IMR-90 (cell line): Measurements from ENCODE around the gene STYK1. TPM values are rescaled to one million over a fixed set of nuclear protein-coding genes. Genes with fewer than 3 reads are reported as not detected.

ENCODE experiments used
- ATAC-seq: fragments of 200-7000 bp; cut with Tn5 transposase; 2 replicates; pipeline ENCODE4 v1.9.1; 2020; ENCODE audit warnings: low read depth, mild to moderate bottlenecking, moderate library complexity
- BruUV-seq: library from RNA; stranded (reverse); fragments of 400-500 nt; replicated peaks from 2 replicates; lab custom pipeline; 2021; lab: Mats Ljungman, UMichigan
- CTCF ChIA-PET: fragments of 300-600 bp; formaldehyde crosslinking; extraction: SDS; loops from one replicate; lab custom pipeline; 2021; ENCODE audit warnings: antibody characterized with exemption; lab: Yijun Ruan, JAX
- POLR2A ChIA-PET: fragments of 300-600 bp; sonication (Branson Sonifier 250); formaldehyde crosslinking; loops from one replicate; lab custom pipeline; 2022; ENCODE audit warnings: antibody characterized with exemption; ENCODE audit not compliant: unreplicated experiment; lab: Charles Lee
- DNase-seq: peaks from one replicate; pipeline ENCODE4 v3.0.0; 2013
- H2AFZ ChIP-seq: replicated peaks from 2 replicates; pipeline ENCODE3; 2013; ENCODE audit warnings: low read length, mild to moderate bottlenecking; ENCODE audit not compliant: poor library complexity
- H2AK5ac ChIP-seq: 2 replicates; pipeline ENCODE4 v1.6.1; 2013; ENCODE audit warnings: low read depth, low read length, inconsistent platforms
- H2AK9ac ChIP-seq: replicated peaks from 2 replicates; pipeline ENCODE3; 2013; ENCODE audit warnings: mild to moderate bottlenecking, low read depth, low read length, moderate library complexity; ENCODE audit not compliant: poor library complexity
- H2BK120ac ChIP-seq: 2 replicates; pipeline ENCODE4 v1.6.1; 2013; ENCODE audit warnings: low read depth, low read length, inconsistent platforms
- H2BK15ac ChIP-seq: 3 replicates; pipeline ENCODE4 v1.6.1; 2013; ENCODE audit warnings: low read depth, low read length, inconsistent platforms
- H2BK20ac ChIP-seq: 2 replicates; pipeline ENCODE4 v1.6.1; 2013; ENCODE audit warnings: low read depth, mild to moderate bottlenecking, inconsistent platforms, low read length, moderate library complexity
- H2BK5ac ChIP-seq: 2 replicates; pipeline ENCODE4 v1.6.1; 2013; ENCODE audit warnings: mild to moderate bottlenecking, low read depth, low read length, inconsistent platforms; ENCODE audit not compliant: poor library complexity, severe bottlenecking
- H3K14ac ChIP-seq: replicated peaks from 2 replicates; pipeline ENCODE4 v1.6.1; 2013; ENCODE audit warnings: low read depth, low read length, inconsistent platforms
- H3K18ac ChIP-seq: 2 replicates; pipeline ENCODE4 v1.6.1; 2013; ENCODE audit warnings: low read depth, low read length, control low read depth
- H3K23ac ChIP-seq: 2 replicates; pipeline ENCODE4 v1.6.1; 2013; ENCODE audit warnings: low read depth, low read length, inconsistent platforms
- H3K27ac ChIP-seq: 2 replicates; pipeline ENCODE4 v1.5.1; 2013; ENCODE audit warnings: mild to moderate bottlenecking, control low read depth, low read length; ENCODE audit not compliant: insufficient read depth
- H3K27me3 ChIP-seq: 2 replicates; pipeline ENCODE4 v1.6.1; 2013; ENCODE audit warnings: low read length; ENCODE audit not compliant: control insufficient read depth, insufficient read depth
- H3K36me3 ChIP-seq: 2 replicates; pipeline ENCODE4 v1.6.1; 2013; ENCODE audit warnings: low read length, mixed read lengths; ENCODE audit not compliant: control insufficient read depth, insufficient read depth
- H3K4ac ChIP-seq: 2 replicates; pipeline ENCODE4 v1.6.1; 2013; ENCODE audit warnings: low read depth, low read length, inconsistent platforms
- H3K4me1 ChIP-seq: 2 replicates; pipeline ENCODE4 v1.6.1; 2013; ENCODE audit warnings: low read length, mixed read lengths; ENCODE audit not compliant: control insufficient read depth, insufficient read depth
- H3K4me2 ChIP-seq: 2 replicates; pipeline ENCODE4 v1.6.1; 2013; ENCODE audit warnings: low read depth, mild to moderate bottlenecking, control low read depth, low read length, moderate library complexity
- H3K4me3 ChIP-seq: 2 replicates; pipeline ENCODE4 v1.5.1; 2013; ENCODE audit warnings: low read depth, mild to moderate bottlenecking, control low read depth, low read length, moderate library complexity; ENCODE audit not compliant: insufficient read depth
- H3K56ac ChIP-seq: 2 replicates; pipeline ENCODE4 v1.6.1; 2013; ENCODE audit warnings: low read length, inconsistent platforms; ENCODE audit not compliant: insufficient read depth; ENCODE audit errors: extremely low read depth
- H3K79me1 ChIP-seq, 2 experiments: 2 replicates each; pipeline ENCODE4 v1.6.1; 2013; ENCODE audit warnings: low read length in 2 of 2, inconsistent platforms in 1 of 2, low read depth in 1 of 2
- H3K9ac ChIP-seq: 2 replicates; pipeline ENCODE4 v1.6.1; 2013; ENCODE audit warnings: low read depth, low read length, control low read depth
- H3K9me1 ChIP-seq: 2 replicates; pipeline ENCODE4 v1.6.1; 2013; ENCODE audit warnings: low read length, inconsistent platforms; ENCODE audit not compliant: insufficient read depth
- H3K9me3 ChIP-seq: 2 replicates; pipeline ENCODE4 v1.6.1; 2013; ENCODE audit warnings: low read length; ENCODE audit not compliant: control insufficient read depth, insufficient read depth
- H4K20me1 ChIP-seq: 2 replicates; pipeline ENCODE4 v1.6.1; 2013; ENCODE audit warnings: low read length, inconsistent platforms; ENCODE audit not compliant: insufficient read depth
- H4K5ac ChIP-seq: 2 replicates; pipeline ENCODE4 v1.6.1; 2013; ENCODE audit warnings: mild to moderate bottlenecking, low read depth, low read length, control low read depth
- H4K8ac ChIP-seq, 2 experiments: 2 replicates each; pipeline ENCODE4 v1.6.1; 2013; ENCODE audit warnings: low read depth in 2 of 2, low read length in 2 of 2, control low read depth in 1 of 2, inconsistent platforms in 1 of 2
- H4K91ac ChIP-seq: 2 replicates; pipeline ENCODE4 v1.6.1; 2013; ENCODE audit warnings: low read depth, low read length, inconsistent platforms; ENCODE audit not compliant: insufficient read depth
- CEBPB ChIP-seq: IDR thresholded peaks from 2 replicates; pipeline ENCODE4 v1.6.1; 2012; ENCODE audit warnings: low read depth, low read length, improper control_type of control experiment
- CHD1 ChIP-seq: IDR thresholded peaks from 2 replicates; pipeline ENCODE4 v1.6.1; 2012; ENCODE audit warnings: low read depth, low read length, improper control_type of control experiment
- MXI1 ChIP-seq: IDR thresholded peaks from 2 replicates; pipeline ENCODE4 v1.6.1; 2012; ENCODE audit warnings: low read depth, mild to moderate bottlenecking, low read length, moderate library complexity, borderline replicate concordance
- NFE2L2 ChIP-seq: fragments of 150-350 bp; IDR thresholded peaks from 2 replicates; pipeline ENCODE4 v1.6.1; 2016; ENCODE audit warnings: low read depth, mild to moderate bottlenecking, low read length
- RFX5 ChIP-seq: IDR thresholded peaks from 2 replicates; pipeline ENCODE4 v1.8.0; 2012; ENCODE audit warnings: low read depth, mild to moderate bottlenecking, low read length, moderate library complexity
- SMC3 ChIP-seq: fragments of 150-350 bp; IDR thresholded peaks from 2 replicates; pipeline ENCODE4 v1.6.1; 2016; ENCODE audit warnings: low read depth, mild to moderate bottlenecking, antibody characterized with exemption, low read length, moderate library complexity
- USF2 ChIP-seq: fragments of 150-350 bp; IDR thresholded peaks from 2 replicates; pipeline ENCODE4 v1.6.1; 2017; ENCODE audit warnings: mild to moderate bottlenecking, antibody characterized with exemption, low read length, low read depth
- WGBS, 2 experiments: methylation state at CpG; one replicate each; pipeline versions ENCODE4 v1.1.5 to v1.1.7; 2013; ENCODE audit warnings: missing lambda C conversion rate in 2 of 2; ENCODE audit not compliant: insufficient read length in 1 of 2; ENCODE audit errors: extremely low coverage in 2 of 2; 5-methylcytosine and 5-hydroxymethylcytosine counted together
- dilution Hi-C: fragments of 300-500 bp; cut with HindIII; formaldehyde crosslinking; loops from one replicate; pipeline ENCODE4 v1.14.3; 2018; ENCODE audit warnings: low sequenced_read_pairs; ENCODE audit not compliant: unreplicated experiment
- in situ Hi-C: fragments of 300-500 bp; cut with MboI; formaldehyde crosslinking; loops from 3 replicates; pipeline ENCODE4 v1.14.3; 2019; ENCODE audit warnings: low sequenced_read_pairs, inconsistent platforms, mixed read lengths
- intact Hi-C: fragments of 100-400 bp; cut with micrococcal nuclease; formaldehyde crosslinking; loops from 2 replicates; pipeline ENCODE4 v1.10.0; 2022
- polyA plus RNA-seq, 3 experiments: library from polyadenylated mRNA; depleted of rRNA; stranded (reverse); fragments of >200 nt; gene quantifications; 2 replicates each; pipeline ENCODE4 v1.2.3, GENCODE V29; 2012; ENCODE audit warnings: low replicate concordance in 1 of 3
- total RNA-seq: library from RNA; depleted of rRNA; stranded (reverse); fragments of >200 nt; gene quantifications from 2 replicates; pipeline ENCODE4 v1.2.3, GENCODE V29; 2012

STYK1 gene
- total and polyA plus RNA-seq, 2 of the 4 experiments (the other 2 are of a cell fraction), result 0.36 to 0.72 TPM

GRCh38 chr12:10621278-10621677 is 52.6 kb downstream of the STYK1 start:
- DNase-seq (no peak), ATAC-seq (no peak)
- WGBS, 2 experiments, result no CpG with 5 or more reads among the region's 1 CpG
- in situ Hi-C loops (no loop called here), intact Hi-C loops (loop anchor here (5.0 kb wide), 1 partner anchor 46 kb away; no protein-coding TSS in a partner anchor), dilution Hi-C loops (no loop called here)
- Histone ChIP-seq H4K8ac (no peak overlapping the region), H3K27me3 (no peaks in the 10 kb centered on the region), H3K4me2 (no peak overlapping the region), H3K56ac (no peak overlapping the region), H3K36me3 (no peaks in the 10 kb centered on the region), H2BK5ac (no peak overlapping the region), H2BK20ac (no peak overlapping the region), H3K23ac (no peak overlapping the region), H3K4me1 (peaks cover 2% of the 10 kb centered on the region; the same call in 1 of the 2 replicates), H3K9me1 (peaks cover 4% of the 10 kb centered on the region; the same call in 1 of the 2 replicates), H3K9me3 (no peaks in the 10 kb centered on the region), H2BK120ac (no peak overlapping the region), H4K20me1 (no peaks in the 10 kb centered on the region), H2BK15ac (no peak overlapping the region), H3K18ac (no peak overlapping the region; the same call in 1 of the 2 replicates), H3K9ac (no peak overlapping the region), H3K27ac (no peak overlapping the region), H3K79me1 (peaks cover 0 to 4% of the 10 kb centered on the region in 2 experiments; a peak in 1 of 4 replicates), H2AK5ac (no peak overlapping the region), H2AFZ (no peak overlapping the region), H3K4me3 (no peak overlapping the region), H4K91ac (no peak overlapping the region), H2AK9ac (no peak overlapping the region), H4K5ac (no peak overlapping the region), H3K14ac (no peak overlapping the region), H3K4ac (no peak overlapping the region)
- TF ChIP-seq MXI1 (no peak), USF2 (no peak), SMC3 (no peak), NFE2L2 (no peak), CHD1 (no peak), RFX5 (no peak), CEBPB (no peak)
- POLR2A ChIA-PET, result no interaction called here
- CTCF ChIA-PET, result no interaction called here
- BruUV-seq, result no TSS peak
